Hepatocyte (in vitro differentiated cells): ENCODE data around the gene RUFY2. TPM values are rescaled to one million over a fixed set of nuclear protein-coding genes. Genes with fewer than 3 reads are reported as not detected.

ENCODE experiments used
- DNase-seq: peaks from one replicate; pipeline ENCODE4 v3.0.0-alpha.2; 2016; ENCODE audit warnings: low spot score
- H2AFZ ChIP-seq: fragments of 200-600 bp; sonication (generic); 2 replicates; pipeline ENCODE4 v1.6.0; 2016; ENCODE audit warnings: antibody characterized with exemption, mild to moderate bottlenecking
- H3K27ac ChIP-seq: fragments of 200-600 bp; sonication (generic); 2 replicates; pipeline ENCODE4 v1.5.1; 2016; ENCODE audit warnings: mild to moderate bottlenecking
- H3K27me3 ChIP-seq: fragments of 200-600 bp; sonication (generic); 2 replicates; pipeline ENCODE4 v1.6.1; 2016
- H3K36me3 ChIP-seq: fragments of 200-600 bp; sonication (generic); replicated peaks from 2 replicates; pipeline ENCODE4 v1.5.1; 2016; ENCODE audit warnings: low read depth; ENCODE audit not compliant: insufficient read depth
- H3K4me1 ChIP-seq: fragments of 200-600 bp; sonication (generic); 2 replicates; pipeline ENCODE4 v1.5.1; 2016; ENCODE audit warnings: mild to moderate bottlenecking, moderate library complexity; ENCODE audit not compliant: insufficient read depth
- H3K4me2 ChIP-seq: fragments of 200-600 bp; sonication (generic); 2 replicates; pipeline ENCODE4 v1.6.0; 2016
- H3K4me3 ChIP-seq: fragments of 200-600 bp; sonication (generic); 2 replicates; pipeline ENCODE4 v1.5.1; 2016; ENCODE audit warnings: mild to moderate bottlenecking
- H3K79me2 ChIP-seq: fragments of 200-600 bp; sonication (generic); 2 replicates; pipeline ENCODE4 v1.6.0; 2017; ENCODE audit warnings: mild to moderate bottlenecking
- H3K9me2 ChIP-seq: fragments of 200-600 bp; sonication (generic); replicated peaks from 2 replicates; pipeline ENCODE4 v1.6.0; 2017; ENCODE audit warnings: mild to moderate bottlenecking; ENCODE audit not compliant: insufficient read depth
- H3K9me3 ChIP-seq: fragments of 200-600 bp; sonication (generic); 2 replicates; pipeline ENCODE4 v1.5.1; 2016; ENCODE audit warnings: low read depth, mild to moderate bottlenecking
- H4K20me1 ChIP-seq: fragments of 200-600 bp; sonication (generic); 2 replicates; pipeline ENCODE4 v1.6.0; 2016; ENCODE audit warnings: mild to moderate bottlenecking; ENCODE audit not compliant: insufficient read depth, poor library complexity, severe bottlenecking
- CTCF ChIP-seq: fragments of 200-600 bp; sonication (generic); IDR thresholded peaks from 2 replicates; pipeline ENCODE4 v1.5.1; 2016; ENCODE audit warnings: antibody characterized with exemption, mild to moderate bottlenecking; ENCODE audit not compliant: poor library complexity
- EZH2 ChIP-seq: fragments of 200-600 bp; sonication (generic); IDR thresholded peaks from 2 replicates; pipeline ENCODE4 v1.6.1; 2016; ENCODE audit warnings: antibody characterized with exemption, mild to moderate bottlenecking, borderline replicate concordance
- EZH2phosphoT487 ChIP-seq: fragments of 200-600 bp; sonication (generic); IDR thresholded peaks from one replicate; pipeline ENCODE4 v1.6.1; 2018; ENCODE audit warnings: antibody characterized with exemption, mild to moderate bottlenecking, low read depth, moderate library complexity; ENCODE audit not compliant: unreplicated experiment, severe bottlenecking
- WGBS: methylation state at CpG from one replicate; pipeline ENCODE4 v1.1.6; 2016; ENCODE audit warnings: low lambda C conversion rate; ENCODE audit errors: missing lambda C conversion rate; 5-methylcytosine and 5-hydroxymethylcytosine counted together
- polyA plus RNA-seq: library from polyadenylated mRNA; unstranded; fragments of >200 nt; fragmentation: Nextera tagmentation; extraction: Ambion mirVana; gene quantifications from 2 replicates; pipeline ENCODE4 v1.2.1, GENCODE V29; 2016
- total RNA-seq: library from RNA; depleted of rRNA; stranded (reverse); fragments of >200 nt; gene quantifications from 2 replicates; pipeline ENCODE4 v1.2.3, GENCODE V29; 2014

The RUFY2 gene
- total and polyA plus RNA-seq, 2 experiments from 2014 or later = 11.5 to 19.0 TPM

- TF ChIP-seq EZH2phosphoT487 (no peak), CTCF (no peak), EZH2 (no peak)
These were observed 1.9 kb upstream of the RUFY2 start for GRCh38 chr10:68408898-68409518.

GRCh38 chr10:68406111-68406814 is 814 bp downstream of the RUFY2 start:
- Histone ChIP-seq H3K79me2 (peaks cover 55% of the 10 kb centered on the region), H3K27ac (peak overlapping the region; percentile 98), H3K9me2 (no peaks in the 10 kb centered on the region), H3K27me3 (no peaks in the 10 kb centered on the region), H4K20me1 (peaks cover 6% of the 10 kb centered on the region), H2AFZ (peak overlapping the region; percentile 99), H3K36me3 (no peaks in the 10 kb centered on the region), H3K4me1 (peaks cover 7% of the 10 kb centered on the region), H3K4me3 (peak overlapping the region; percentile 95), H3K9me3 (no peaks in the 10 kb centered on the region), H3K4me2 (peak overlapping the region; percentile 73)
- 1% methylated on average over 38 of the region's 38 CpGs for WGBS
- TF ChIP-seq EZH2 (no peak), CTCF (no peak), EZH2phosphoT487 (no peak)
- DNase-seq = peak; percentile 81

More at GRCh38 chr10:68408898-68409518, 1.9 kb upstream of the RUFY2 start:
- Histone ChIP-seq H4K20me1 (peaks cover 6% of the 10 kb centered on the region), H3K9me2 (no peaks in the 10 kb centered on the region), H3K27me3 (no peaks in the 10 kb centered on the region), H3K36me3 (no peaks in the 10 kb centered on the region), H3K4me2 (no peak overlapping the region), H2AFZ (no peak overlapping the region), H3K9me3 (no peaks in the 10 kb centered on the region), H3K79me2 (peaks cover 27% of the 10 kb centered on the region), H3K4me1 (peaks cover 7% of the 10 kb centered on the region), H3K4me3 (no peak overlapping the region), H3K27ac (no peak overlapping the region)
- DNase-seq = no peak
- WGBS = 96% methylated on average over 2 of the region's 2 CpGs

DNA sequence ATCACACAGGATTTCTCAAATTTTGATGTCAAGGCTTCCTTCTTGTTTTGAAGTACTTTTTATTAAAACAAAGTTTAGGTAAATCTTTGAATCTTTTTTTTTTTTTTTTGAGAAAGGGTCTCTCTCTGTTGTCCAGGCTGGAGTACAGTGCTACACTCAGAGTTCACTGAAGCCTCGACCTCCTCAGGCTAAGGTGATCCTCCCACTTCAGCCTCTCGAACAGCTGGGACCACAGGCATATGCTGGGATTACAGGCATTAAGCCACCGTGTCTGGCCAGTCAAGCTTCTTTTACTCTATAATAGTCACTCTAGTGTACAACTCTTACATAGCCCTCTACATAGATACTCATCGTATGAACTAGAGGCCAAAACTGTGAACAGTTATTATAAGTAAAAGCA is 3.4 kb downstream of the RUFY2 start:
- 85% methylated on average over 4 of the region's 4 CpGs for WGBS
- H3K27ac ChIP-seq = no peak overlapping the region
- H4K20me1 ChIP-seq = peaks cover 6% of the 10 kb centered on the region
- peaks cover 7% of the 10 kb centered on the region for H3K4me1 ChIP-seq
- H3K9me3 ChIP-seq = no peaks in the 10 kb centered on the region
- no peak overlapping the region for H3K4me2 ChIP-seq
- H3K36me3 ChIP-seq = no peaks in the 10 kb centered on the region
- no peak for TF ChIP-seq EZH2phosphoT487
- TF ChIP-seq EZH2 = no peak
- TF ChIP-seq CTCF = no peak
- no peaks in the 10 kb centered on the region for H3K27me3 ChIP-seq
- no peak for DNase-seq
- no peak overlapping the region for H3K4me3 ChIP-seq
- no peak overlapping the region for H2AFZ ChIP-seq
- no peaks in the 10 kb centered on the region for H3K9me2 ChIP-seq
- peaks cover 61% of the 10 kb centered on the region for H3K79me2 ChIP-seq
